Measurements from ENCODE around the gene PIANP.

GRCh38 chr12:6652391-6652790 is 48.2 kb downstream of the PIANP start:
- TF ChIP-seq POLR2AphosphoS5 (IDR thresholded peaks at IDR 0.05; ENCODE audit: insufficient read depth in 1 of 2, low read depth in 1 of 2) (no peak), POLR2A (IDR thresholded peaks at IDR 0.05) (no peak), CTCF (IDR thresholded peaks at IDR 0.05) (no peak)

Data from vagina (tissue), 2 donors.